GM21529 (cell line): Measurements from ENCODE around the gene MYOD1.

Source experiments
- ATAC-seq: cut with Tn5 transposase; IDR thresholded peaks from one replicate; pipeline ENCODE4 v1.9.1; 2021; ENCODE audit not compliant: unreplicated experiment

MYOD1 gene

GRCh38 chr11:17719028-17719937 lies at the start of gene MYOD1:
Gene MYOD1 (plus strand): TSS chr11:17719571. CDS start chr11:17719783, 212 bp downstream.
- no peak for ATAC-seq

- ATAC-seq, result no peak
Measured at GRCh38 chr11:17672469-17672868, 46.9 kb upstream of the MYOD1 start.

- no peak for ATAC-seq
Measured at GRCh38 chr11:17673951-17674350, 45.4 kb upstream of the MYOD1 start.

GRCh38 chr11:17682848-17683247 lies 36.5 kb upstream of the MYOD1 start:
- ATAC-seq, result no peak

- no peak for ATAC-seq
Measured at GRCh38 chr11:17683377-17684161, 35.8 kb upstream of the MYOD1 start.

GRCh38 chr11:17684550-17684949 lies 34.8 kb upstream of the MYOD1 start:
- ATAC-seq, result no peak

GRCh38 chr11:17686231-17686980 lies 33.0 kb upstream of the MYOD1 start:
- no peak for ATAC-seq

- no peak for ATAC-seq
Measured at GRCh38 chr11:17687946-17688670, 31.3 kb upstream of the MYOD1 start.

GRCh38 chr11:17691550-17691949 lies 27.8 kb upstream of the MYOD1 start:
- ATAC-seq, result no peak

- ATAC-seq, result no peak
Measured at GRCh38 chr11:17691976-17692375, 27.4 kb upstream of the MYOD1 start.

GRCh38 chr11:17692931-17693330 lies 26.4 kb upstream of the MYOD1 start:
- ATAC-seq, result no peak

GRCh38 chr11:17693531-17693930 lies 25.8 kb upstream of the MYOD1 start:
- ATAC-seq, result no peak

- no peak for ATAC-seq
Measured at GRCh38 chr11:17694494-17695110, 24.8 kb upstream of the MYOD1 start.

GRCh38 chr11:17695454-17696441 lies 23.6 kb upstream of the MYOD1 start:
- ATAC-seq, result no peak

- no peak for ATAC-seq
Measured at GRCh38 chr11:17696741-17697140, 22.6 kb upstream of the MYOD1 start.

- no peak for ATAC-seq
Measured at GRCh38 chr11:17697175-17697949, 22.0 kb upstream of the MYOD1 start.

- no peak for ATAC-seq
Measured at GRCh38 chr11:17699147-17700114, 19.9 kb upstream of the MYOD1 start.
